Hypothalamus (tissue), 51 donors: Measurements from ENCODE around the gene PAQR7.

Experiments used
- DNase-seq, 51 donors: peaks; one replicate each; lab custom pipeline; 2025; lab: John Stamatoyannopoulos, UW

The PAQR7 gene

GRCh38 chr1:25820247-25821111 is 55.0 kb downstream of the PAQR7 start:
- peak in 10 of 51 donors; percentile 17 to 58 (median 29) for DNase-seq

GRCh38 chr1:25819491-25820246 is 55.8 kb downstream of the PAQR7 start, which contains the start of gene MTFR1L:
MTFR1L (plus strand) TSS chr1:25819954; CDS start chr1:25823105, 3,151 bp downstream.
- peak; percentile 47 to 93 (median 79) for DNase-seq

- DNase-seq: no peak
Observed at GRCh38 chr1:25818569-25818968, 56.9 kb downstream of the PAQR7 start.

GRCh38 chr1:25817840-25818501 is 57.5 kb downstream of the PAQR7 start:
- DNase-seq: no peak

GRCh38 chr1:25816112-25816718 is 59.3 kb downstream of the PAQR7 start:
- DNase-seq: no peak

- DNase-seq: no peak
Observed at GRCh38 chr1:25815208-25816111, 60.0 kb downstream of the PAQR7 start.

GRCh38 chr1:25814549-25815087 is 60.9 kb downstream of the PAQR7 start:
- DNase-seq: no peak

GRCh38 chr1:25813734-25814471 is 61.6 kb downstream of the PAQR7 start:
- no peak for DNase-seq

GRCh38 chr1:25813071-25813733 is 62.3 kb downstream of the PAQR7 start:
- no peak for DNase-seq
